Stomach (tissue), 4 donors: ENCODE data around the gene SLC16A10.

Experiments
- CTCF ChIP-seq, 7 experiments: fragments of 450-650 bp in 4 of 7; fragments of 200-600 bp in 3 of 7; sonication (generic) in 3 of 7; IDR thresholded peaks; one replicate each; pipeline ENCODE4 v1.5.1; 2016 to 2019; ENCODE audit warnings: antibody characterized with exemption in 7 of 7, control low read depth in 2 of 7, mild to moderate bottlenecking in 1 of 7
- EP300 ChIP-seq: sonication (generic); formaldehyde crosslinking; IDR thresholded peaks from one replicate; pipeline ENCODE4 v1.6.1; 2017; ENCODE audit warnings: antibody characterized with exemption
- POLR2A ChIP-seq, 4 donors: fragments of 450-650 bp; IDR thresholded peaks; one replicate each; pipeline ENCODE4 v1.6.1; 2016; ENCODE audit warnings: antibody characterized with exemption in 4 of 4, control low read depth in 2 of 4, mild to moderate bottlenecking in 1 of 4, moderate library complexity in 1 of 4

GRCh38 chr6:111038534-111039252 lies 48.6 kb upstream of the SLC16A10 start:
- TF ChIP-seq CTCF (IDR thresholded peaks at IDR 0.05) (no peak), EP300 (no peak), POLR2A (IDR thresholded peaks at IDR 0.05) (no peak)
